NCI-H128 (cell line): ENCODE measurements around the gene PACSIN1.

Experiments
- DNase-seq: peaks from one replicate; lab custom pipeline; 2025; ENCODE audit not compliant: unreplicated experiment; lab: John Stamatoyannopoulos, UW

Gene PACSIN1

DNA sequence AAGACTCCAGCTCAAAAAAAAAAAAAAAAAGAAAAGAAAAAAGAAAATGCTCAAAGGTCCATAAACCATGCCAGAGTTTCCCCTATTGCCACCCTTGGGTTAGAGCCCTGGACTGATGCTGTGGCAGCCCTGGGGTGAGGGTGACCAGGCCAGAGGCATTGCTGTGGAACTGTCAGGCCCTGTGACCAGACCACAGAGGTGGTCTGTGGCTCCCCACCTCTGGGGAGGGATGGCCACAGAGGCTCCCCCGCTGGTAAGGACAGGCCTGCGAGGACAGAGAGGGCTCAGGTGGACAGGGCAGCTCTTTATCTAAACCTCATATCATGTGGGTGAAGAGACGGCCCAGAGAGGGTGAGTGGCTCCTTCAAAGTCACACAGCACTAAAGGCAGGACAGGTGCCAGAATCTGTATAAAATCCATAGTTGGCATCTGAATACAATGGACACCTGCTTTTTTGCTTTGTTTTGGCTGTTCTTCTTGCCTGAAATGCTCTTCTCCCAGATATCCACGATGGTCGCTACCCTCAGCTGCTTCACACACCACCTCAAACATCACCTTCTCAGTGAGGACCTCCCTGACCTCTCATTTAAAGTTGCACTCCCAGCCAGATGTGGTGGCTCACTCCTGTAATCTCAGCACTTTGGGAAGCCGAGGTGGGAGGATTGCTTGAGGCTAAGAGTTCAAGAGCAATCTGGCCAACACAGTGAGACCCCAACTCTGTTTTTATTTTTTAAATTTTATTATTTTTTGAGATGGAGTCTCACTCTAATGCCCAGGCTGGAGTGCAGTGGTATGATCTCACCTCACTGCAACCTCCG, 112.8 kb downstream of the PACSIN1 start:
- no peak for DNase-seq

DNA sequence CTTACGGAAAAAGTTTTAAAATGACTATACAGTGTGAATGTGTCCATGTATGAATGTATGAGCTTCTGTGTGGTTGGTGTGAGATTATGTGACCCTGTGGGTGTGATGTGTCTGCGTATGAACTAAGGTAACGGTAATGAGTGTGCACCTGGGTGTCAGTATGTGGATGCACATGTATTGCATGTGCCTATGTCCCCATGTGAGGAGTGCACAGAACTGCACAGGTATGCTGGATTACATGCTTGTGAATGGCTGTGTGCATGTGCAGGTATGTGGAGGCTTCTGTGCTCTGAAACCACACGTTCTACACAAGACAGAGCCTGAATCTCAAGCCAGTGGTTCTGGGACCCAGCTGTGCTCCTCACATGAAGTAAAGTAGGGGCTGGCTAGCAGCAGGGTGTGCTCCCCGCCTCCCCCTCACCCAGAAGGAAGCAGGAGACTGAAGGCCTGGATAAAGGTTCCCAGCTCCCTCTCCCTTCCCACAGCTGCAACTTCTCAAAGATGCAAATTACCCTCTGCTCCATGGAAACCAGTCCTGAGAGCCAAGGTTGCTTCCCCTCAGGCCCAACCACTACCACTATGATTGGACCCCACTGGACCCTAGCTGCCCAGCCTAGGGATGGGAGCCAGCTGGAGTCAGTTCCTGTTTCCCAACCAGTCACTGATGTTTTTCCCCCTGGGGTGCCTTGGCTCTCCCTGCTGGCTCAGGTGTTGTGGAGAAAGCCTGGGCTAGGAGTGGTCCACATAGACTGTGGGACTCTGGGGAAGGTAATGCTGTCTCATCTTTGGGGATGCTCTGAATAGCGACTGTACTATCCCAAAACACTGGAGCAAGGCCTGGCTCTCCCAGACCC, 115.1 kb downstream of the PACSIN1 start:
- no peak for DNase-seq

DNA sequence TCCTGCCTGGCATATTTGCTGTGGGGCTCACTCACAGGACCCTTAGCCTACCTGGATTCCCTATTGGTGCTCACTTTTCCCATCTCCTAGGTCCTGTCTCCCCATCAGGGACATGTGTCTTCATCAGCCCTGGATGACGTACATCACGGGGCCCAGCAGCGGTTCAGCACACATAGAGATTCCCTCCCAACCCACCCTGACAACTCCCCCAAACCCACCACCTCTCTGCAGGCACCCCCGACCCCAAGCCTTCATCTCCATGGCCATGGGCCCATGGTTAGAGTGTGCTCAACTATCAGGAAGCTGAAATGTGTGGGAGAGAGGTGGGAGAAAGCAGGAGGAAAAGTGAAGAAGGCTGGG, 115.7 kb downstream of the PACSIN1 start:
- DNase-seq: no peak

DNA sequence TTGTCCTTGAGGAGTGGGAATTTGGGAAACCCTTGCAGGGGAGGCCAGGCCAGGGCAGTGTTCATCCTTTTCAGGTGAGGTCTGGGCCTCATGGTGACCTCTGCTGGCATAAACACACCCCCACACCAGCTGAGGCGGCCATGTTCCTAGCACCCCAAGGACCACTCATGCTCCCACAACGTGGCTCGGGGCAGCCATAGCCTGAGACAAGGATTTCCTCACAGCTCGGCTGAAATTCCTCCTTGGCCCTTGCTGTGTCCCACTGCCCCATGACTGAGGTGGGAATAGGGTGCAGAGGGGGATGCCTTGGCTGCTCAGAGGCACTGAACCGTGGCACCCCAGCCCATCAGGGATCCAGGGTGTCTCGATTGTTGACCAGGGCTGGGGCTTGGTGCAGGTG, 117.6 kb downstream of the PACSIN1 start:
- no peak for DNase-seq

DNA sequence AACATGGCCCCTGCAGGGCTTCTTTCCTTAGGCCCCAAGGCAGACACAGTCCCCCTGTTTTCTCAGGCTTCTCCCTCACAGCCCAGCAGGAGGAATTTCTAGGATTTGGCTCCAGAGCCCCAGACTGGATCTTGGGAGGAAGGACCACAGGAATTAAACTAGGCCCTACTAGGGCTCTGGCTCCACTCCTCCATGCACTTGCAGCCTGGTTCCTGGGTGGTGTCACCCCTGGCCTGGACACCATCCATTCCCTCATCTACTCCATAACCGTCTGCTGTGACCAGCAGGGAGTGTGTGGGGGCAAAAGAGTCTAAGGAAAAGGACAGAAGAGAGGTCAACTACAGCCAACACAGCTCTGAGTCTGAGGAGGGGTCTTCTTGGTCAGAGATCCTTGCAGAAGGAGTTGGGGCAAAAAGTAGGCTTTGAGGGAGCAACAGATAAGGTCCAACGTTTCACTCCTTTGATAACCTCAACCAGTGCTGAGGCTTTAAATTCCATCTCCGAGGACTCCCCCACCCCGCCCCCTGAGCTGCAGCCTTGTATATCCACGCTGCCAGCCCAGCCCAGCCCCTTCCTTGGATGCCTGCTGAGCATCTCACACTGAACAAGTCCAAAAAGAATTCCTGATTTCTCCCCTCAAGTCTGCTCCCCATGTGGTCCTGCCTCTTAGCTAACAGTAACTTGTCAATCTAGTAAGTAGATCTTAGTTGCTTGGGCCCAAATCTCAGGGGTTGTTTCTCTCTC, 118.2 kb downstream of the PACSIN1 start:
- DNase-seq: no peak

DNA sequence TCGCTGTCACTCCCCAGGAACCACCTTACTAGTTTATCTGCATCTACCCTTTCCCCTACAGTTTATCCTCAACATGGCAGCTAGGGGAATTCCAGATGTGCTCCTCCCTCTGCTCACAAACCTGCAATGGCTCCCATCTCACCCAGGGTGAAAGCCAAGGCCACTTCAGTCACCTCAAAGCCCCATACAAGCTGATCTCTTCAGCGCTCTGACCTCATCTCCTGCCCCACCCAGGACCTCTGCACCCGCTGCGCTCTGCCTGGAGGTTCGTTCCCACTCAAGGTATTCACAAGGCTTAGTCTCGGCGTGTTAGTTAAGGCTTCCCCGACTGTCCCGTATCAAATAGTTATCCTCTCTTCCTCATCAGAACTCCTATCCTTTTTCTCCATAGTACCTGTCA, 118.8 kb downstream of the PACSIN1 start:
- no peak for DNase-seq
